ENCODE measurements around the gene SLC66A2.

DNA sequence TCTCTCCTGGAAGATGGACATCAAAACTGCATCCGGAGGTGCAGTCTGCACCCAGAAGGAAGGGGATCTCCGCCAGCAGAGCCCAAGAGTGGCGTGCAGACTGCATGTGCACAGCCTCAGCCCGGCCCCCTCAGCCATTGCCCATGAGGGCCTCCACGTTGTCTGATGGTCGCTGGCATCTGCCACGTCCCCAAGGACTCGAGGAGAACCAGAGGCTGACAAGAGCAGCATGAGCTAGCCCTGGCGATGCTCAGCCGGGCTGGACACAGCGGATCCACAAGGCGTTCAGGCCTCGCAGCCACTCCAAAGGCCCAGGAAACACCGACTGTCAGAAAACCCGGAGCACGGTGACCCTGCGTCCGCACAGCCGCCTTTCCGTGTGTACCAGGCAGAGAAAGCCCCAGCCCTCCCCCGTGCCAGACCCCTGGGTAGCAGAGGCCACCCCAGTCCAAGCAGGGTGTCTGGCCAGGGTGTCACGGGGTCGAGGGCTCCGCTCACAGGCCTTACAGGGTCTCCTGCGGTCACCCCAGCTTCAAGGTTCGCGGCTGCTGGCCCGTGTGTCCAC is 48.3 kb downstream of the SLC66A2 start:
- TF ChIP-seq CTCF (IDR thresholded peaks at IDR 0.05) (no peak), POLR2A (IDR thresholded peaks at IDR 0.05) (no peak)
